Activated T-cell treated with anti-CD3 and anti-CD28 coated beads, Interleukin-2, amount 50 U/mL, for 1 hour (primary cell): ENCODE data around the gene TRIM23.
"Not testable (repeated sequence)": the region's sequence is repeated elsewhere in the genome, so short reads cannot be mapped to it uniquely, and the experiment has no call there.

Source experiments
- DNase-seq: peaks from one replicate; pipeline ENCODE4 v3.0.0-alpha.2; 2020

The TRIM23 gene

DNA sequence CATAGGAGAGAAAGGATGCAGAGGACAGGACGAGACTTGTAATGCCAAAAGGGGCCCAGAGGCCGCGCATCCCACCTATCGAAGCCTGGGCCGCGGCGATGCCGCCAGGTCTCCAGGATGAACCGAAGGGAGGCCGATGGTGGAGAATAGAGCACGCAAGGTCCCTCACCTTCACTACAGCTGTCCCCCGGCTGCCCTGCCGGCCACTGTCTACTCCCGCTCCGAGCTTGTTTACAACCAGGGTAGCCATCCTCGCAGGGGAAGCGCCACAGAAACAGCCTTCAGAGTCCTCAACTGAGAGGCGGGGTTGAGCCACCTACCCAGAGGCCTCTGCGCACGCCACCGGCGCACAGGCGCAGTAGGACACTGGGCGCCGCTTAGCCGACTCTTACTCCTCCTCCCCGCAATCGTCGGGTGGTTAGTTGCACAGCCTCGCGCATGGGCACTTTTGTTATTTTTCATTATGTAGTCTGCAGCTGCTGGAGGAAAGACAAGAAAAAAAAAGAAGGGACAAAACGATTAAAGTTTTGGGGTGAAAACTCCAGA, at the start of gene TRIM23:
TRIM23 (minus strand) TSS at position 309 of the 546 bp plus-strand sequence; CDS start at position 250, 59 bp downstream.
- peak; percentile 88 for DNase-seq

DNA sequence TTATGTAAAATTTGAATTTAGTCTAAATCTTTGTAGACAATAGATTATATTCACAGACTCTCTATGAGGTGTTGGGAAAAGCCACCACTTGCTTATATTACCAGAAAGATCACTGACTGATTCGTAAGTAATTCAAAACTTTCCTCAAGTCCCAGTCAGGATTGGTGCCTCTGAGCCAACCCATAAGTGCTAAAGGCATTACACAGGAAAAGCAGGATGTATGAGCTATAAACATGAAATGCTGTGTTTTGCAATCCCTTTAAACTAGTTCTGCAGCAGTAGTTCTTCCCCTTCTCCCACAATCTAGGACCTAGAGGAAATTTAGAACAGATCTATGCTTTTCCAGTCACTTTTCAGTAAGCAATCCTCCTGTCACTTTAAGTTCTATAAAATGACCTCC, 48.7 kb upstream of the TRIM23 start:
- DNase-seq: no peak

DNA sequence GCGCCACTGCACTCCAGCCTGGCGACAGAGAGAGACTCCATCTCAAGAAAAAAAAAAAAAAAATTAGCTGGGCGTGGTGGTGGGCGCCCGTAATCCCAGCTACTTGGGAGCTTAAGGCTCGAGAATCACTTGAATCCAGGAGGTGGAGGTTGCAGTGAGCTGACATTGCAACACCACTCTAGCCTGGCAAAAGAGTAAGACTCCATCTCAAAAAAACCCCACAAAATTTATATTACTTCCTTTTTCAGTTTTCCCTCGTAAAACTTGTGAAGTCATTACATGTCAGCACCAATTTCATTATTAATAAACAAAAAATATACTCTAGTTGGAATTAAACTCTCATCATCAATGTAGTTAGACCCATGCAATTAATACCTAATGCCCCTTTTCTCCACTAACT, 44.6 kb upstream of the TRIM23 start:
- DNase-seq: no peak

DNA sequence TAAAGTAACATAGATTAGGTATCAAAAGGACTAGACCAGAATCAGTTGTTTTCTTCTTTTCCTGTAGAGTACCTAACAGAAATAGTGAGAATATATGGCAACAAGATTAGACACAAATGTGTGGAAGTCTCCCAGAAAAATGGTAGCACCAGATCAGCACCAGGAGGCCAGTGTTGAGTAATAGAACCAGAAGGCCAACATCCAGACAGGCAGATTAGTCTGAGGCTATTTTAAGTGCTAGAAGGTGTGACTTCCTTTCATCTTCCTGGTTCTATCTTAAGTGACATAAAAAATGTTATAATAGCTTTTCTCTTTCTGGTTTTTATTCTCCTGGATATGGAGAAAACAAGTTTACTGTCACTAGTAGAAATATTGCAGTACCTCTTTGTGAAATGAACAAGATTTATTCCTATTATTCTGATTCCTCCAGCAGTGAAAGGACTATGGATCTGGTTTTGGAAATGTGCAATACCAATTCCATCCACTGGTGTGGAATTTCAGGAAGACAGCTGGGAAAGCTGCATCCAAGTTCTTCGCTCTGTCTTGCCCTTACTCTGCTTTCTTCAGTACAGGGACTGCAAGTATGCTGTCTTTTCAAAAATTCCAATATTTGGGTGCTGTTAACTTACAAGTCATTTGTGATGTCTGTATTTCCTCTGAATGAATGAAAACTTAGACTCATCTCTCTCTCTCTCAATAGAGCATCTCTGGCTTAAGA, 39.8 kb upstream of the TRIM23 start:
- no peak for DNase-seq

DNA sequence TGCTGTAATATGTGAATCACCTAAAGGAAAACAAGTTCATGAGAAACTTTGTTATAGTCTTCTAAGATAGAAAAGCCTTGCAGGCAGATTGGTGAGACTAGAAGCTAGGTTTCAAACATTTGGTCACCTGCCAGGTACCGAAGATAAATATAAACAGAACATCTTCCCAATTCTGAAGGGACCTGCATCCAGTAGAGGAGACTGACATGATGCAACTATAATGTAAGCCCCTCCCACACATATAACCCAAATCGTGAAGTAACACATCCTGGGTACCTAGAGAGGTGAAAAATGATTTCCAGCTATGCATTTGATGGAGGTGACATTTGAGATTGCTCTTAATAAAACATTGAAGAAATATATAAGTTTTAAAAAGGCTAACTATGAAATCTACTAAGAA, 30.6 kb upstream of the TRIM23 start:
- DNase-seq: no peak

DNA sequence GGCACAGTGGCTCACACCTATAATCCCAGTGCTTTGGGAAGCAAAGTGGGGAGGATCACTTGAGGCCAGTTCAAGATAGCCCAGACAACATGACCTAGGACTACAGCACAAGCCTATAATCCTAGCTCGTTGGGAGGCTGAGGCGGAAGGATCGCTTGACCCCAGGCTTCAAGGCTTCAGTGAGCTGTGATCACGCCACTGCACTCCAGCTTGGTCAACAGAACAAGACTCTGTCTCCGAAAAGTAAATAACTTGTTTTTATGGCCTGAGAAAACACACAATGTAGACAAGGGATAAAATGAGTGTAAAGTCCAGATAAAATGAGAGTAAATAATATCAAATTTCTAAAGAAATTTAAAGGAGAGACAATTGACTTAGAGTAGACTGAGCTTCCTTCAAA, 27.0 kb upstream of the TRIM23 start:
- DNase-seq: no peak

DNA sequence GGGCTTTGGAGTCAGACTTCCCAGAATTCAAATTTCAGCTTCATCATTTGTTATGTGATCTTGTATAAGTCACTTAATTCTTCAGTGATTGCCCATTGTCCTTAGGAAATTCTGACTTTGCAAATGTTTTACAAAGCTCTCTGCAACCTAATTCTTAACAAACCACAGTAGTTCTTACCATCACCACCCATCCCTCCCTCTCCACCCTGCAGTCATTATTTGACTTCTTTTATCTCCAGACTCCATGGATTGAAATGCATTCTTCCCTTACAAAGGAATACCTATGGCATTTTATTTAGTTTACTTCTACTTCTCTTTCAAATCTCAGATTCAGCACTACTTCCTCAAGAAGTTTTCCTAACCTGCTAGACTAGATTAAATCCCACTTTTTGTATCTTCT, 23.8 kb upstream of the TRIM23 start:
- no peak for DNase-seq

DNA sequence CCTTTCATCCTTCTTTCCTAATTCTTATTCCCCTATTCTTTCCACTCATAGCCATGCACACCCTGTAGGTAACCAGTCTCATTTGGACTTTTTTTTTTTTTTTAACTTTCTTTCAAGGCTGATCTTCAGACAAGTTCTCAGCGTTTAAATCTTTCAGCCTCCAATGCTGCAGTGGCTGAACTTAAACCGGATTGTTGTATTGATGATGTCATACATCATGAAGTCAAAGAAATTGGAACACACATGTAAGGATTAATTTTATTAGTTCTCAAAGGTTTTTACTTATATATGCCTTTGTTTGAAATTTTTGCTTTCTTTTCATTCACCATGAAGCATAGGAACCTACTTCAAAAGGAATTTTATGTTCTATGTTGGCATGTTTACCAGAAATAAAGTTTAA, 22.8 kb upstream of the TRIM23 start:
- DNase-seq: no peak

DNA sequence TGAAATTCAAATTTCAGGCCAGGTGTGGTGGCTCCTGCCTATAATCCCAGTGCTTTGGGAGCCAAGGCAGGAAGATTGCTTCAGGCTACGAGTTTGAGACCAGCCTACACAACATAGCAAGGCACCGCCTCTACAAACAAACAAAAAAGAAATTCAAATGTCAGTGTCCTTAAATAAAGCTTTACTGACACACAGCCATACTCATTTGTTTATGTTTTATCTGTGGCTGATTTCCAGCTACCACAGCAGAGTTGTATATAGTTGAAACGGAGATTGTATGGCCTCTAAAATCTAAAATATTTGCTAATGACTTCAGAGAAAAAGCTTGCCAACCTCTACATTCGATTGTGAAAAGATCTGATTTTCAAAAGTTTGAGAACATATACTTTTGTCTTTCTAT, 16.1 kb upstream of the TRIM23 start:
- DNase-seq: no peak

DNA sequence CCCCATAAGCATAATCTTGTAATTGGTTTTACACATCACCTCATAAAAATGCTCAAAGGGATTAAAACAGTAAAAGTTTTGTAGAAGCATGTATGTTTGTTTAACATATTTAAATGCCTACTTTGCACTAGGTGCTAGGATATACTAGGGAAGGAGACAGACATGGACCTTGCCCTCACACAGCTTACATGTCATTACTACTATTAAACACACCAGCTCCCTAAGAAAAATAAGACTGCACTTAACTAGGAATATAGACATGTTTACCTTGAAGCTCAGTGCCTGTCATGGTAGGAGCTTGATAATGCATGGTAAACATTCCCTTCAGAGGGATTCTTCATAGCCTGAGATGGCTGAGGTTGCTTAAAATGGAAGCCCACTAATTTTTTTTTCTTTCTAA, 6.8 kb upstream of the TRIM23 start:
- DNase-seq: no peak

DNA sequence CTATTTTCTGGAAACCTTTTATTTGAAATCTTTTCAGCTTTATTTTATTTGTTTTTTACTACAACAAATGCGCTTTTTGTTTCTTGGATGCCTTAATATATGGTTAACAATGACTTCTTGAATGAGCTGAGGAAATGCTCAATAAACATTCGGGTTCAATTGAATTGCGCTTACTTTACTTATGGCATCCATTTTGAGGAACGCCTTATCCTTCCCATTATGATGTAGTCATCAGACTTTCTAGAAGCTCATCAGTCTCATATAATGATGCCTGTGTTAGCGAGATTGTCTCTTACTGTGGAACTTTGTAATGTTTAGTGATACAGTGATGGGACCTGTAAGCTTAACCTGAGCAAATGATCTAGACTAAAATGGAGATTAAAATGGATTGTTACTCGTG, 1.6 kb upstream of the TRIM23 start:
- no peak for DNase-seq

DNA sequence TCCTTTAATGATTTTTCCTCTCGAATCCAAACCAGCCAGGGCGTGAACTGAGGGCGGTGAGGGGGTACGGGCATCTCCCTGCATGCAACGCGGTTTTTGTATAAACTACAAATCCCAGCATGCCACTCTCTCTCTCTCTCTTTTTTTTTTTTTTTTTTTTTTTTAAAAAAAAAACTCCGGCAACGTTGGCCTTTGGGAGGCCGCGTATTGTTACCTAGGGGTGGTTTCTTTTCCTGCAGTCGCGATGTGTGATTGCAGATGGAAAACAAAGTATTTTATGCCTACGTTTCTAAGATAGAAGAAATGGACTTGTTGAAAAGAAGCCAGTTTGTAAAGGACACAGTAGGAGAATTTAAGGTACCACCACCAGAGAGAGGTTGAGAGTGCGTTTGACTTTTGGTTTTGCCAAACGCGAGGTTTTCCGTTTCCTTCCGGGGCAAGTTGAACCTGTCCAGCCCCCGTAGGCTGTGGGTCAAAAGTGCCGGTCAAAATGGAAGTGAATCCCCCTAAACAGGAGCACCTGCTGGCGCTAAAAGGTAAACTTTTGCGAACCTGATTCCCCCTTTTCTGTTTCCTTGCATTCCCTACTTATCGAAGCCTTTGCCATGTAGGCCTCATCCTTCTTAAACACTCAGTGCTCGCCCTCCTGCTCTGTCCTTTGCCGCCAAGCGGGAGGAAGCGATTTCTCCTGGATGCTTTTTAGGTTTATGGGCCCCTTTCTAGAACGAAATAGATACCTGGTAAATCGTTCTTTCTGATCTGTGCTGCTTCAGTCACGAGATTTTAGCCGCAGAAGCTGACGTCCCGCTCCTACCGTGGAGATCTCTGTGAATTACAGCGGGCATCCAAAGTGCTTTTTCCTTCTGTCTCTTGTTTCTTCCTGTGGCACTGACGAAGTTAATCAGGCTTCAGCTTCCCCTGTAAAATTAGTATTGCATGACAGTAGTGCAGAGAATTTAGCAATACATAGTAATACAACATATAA, 730 bp upstream of the TRIM23 start, which contains the start of the genes SHLD3 and TRAPPC13:
SHLD3 (plus strand) TSS at position 457 of the 985 bp plus-strand sequence. CDS start 4,561 bp downstream, outside the sequence.
TRAPPC13 (plus strand) TSS at position 457 of the 985 bp plus-strand sequence; CDS start at position 491, 34 bp downstream.
- DNase-seq: peak; percentile 76

DNA sequence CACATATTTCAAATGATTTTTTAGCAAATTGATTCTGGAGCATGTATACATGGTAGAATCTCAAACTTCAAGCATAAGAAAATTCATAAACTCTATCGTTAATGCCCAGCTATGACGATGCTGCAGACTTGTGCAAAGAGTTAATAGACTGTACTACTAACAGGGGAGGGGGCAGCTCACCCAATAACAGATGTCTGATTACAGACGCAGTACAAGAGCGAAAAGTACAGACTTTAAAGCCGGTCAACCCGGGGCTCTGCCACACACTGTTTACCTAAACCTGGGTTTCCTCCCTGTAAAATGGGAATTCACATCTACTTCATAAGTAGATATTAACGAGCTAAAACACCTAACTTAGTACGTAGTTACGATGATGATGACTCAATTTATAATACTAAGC, 651 bp downstream of the TRIM23 start:
- no peak for DNase-seq

DNA sequence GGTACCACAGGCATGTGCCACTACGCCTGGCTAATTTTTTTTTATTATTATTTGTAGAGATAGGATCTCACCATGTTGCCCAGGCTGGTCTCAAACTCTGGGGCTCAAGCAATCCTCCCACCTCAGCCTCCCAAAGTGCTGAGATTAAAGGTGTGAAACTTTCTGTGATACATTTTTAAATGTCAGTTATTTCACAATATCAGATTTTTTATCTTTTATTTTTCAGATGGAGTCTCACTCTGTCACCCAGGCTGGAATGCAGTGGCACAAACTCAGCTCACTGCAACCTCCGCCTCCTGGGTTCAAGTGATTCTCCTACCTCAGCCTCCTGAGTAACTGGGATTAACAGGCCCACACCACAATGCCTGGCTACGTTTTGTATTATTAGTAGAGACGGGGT, 2.2 kb downstream of the TRIM23 start:
- DNase-seq: not testable (repeated sequence)

DNA sequence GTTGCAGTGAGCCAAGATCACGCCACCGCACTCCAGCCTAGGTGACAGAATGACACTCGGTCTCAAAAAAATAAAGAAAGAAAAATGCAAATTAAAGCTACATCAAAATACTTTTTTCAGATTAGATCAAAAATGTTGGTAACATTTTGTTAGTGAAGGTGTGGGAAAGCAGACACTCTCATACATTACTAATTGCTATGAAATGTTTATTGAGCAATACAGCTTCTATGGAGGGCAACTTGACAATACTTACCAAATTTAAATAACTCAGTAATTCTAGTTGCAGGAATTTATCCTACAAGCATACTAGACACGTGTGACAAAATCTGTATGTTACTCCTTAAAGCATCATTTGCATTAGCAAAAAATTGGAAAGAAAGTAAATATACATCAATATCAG, 4.1 kb downstream of the TRIM23 start:
- DNase-seq: no peak

DNA sequence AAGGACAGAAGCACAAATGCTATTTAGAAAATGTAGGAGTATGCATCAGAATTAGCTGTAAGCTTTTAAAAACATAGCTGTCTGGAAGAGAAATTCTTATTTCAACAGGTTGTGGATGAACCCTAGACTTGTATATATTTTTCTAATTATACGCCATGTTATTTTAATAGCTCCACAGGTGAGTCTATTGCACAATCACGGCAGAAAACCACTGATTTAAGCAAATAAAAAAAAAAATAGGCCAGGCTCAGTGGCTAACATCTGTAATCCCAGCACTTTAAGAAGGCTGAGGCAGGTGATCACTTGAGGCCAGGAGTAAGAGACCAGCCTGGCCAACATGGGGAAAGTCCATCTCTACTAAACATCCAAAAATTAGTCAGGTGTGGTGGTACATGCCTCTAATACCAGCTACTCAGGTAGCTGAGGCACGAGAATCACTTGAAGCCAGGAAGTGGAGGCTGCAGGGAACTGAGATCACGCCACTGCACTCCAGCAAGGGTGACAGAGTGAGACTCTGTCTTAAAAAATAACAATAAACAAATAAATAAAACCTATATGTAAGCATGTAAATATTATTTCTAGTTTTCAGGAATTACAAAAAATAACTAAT, 11.7 kb downstream of the TRIM23 start:
- no peak for DNase-seq

DNA sequence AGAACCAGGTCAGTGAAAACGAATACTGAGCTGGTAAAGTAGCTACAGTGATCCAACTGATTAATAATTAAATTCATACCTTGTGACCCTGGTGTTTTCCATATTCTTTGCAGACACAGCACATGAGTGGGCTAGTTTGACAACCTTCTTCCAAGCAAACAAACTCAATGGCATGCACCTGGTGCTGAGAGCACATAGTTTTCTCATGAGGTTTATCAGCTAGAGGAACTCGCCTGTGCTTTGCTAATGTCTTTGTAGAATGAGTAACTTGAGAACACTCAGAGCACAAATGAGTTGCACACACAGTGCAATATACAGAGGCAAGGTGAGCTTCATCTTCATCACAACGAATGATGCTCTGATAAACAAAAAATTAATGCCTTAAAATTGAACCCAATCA, 12.6 kb downstream of the TRIM23 start:
- no peak for DNase-seq

DNA sequence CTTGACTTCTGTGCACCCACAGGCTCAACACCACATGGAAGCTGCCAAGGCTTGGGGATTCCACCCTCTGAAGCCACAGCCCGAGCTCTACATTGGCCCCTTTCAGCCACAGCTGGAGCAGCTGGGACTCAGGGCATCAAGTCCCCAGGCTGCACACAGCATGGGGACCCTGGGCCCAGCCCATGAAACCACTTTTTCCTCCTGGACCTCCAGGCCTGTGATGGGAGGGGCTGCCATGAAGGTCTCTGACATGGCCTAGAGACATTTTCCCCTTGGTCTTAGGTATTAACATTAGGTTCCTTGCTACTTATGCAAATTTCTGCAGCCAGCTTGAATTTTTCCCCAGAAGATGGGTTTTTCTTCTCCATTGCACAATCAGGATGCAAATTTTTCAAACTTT, 22.4 kb downstream of the TRIM23 start:
- not testable (repeated sequence) for DNase-seq

DNA sequence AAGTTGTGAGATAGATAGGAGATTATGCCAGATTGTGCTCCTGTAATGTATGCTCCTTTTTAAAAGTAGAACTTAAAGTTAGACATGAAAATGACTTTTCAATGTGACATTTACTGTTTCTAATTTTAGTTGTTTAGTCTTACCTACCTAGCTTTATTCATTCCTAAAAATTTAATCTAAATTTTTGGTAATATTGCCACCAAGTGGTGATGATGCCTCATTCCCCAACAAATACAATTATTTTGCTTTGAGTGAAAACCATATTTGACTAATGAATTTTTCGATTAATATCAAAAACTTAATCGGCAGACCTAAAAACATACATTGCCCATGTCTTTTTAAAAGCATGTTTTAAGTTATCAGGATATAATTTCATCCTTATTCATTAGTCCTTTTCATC, 35.4 kb downstream of the TRIM23 start:
- no peak for DNase-seq

DNA sequence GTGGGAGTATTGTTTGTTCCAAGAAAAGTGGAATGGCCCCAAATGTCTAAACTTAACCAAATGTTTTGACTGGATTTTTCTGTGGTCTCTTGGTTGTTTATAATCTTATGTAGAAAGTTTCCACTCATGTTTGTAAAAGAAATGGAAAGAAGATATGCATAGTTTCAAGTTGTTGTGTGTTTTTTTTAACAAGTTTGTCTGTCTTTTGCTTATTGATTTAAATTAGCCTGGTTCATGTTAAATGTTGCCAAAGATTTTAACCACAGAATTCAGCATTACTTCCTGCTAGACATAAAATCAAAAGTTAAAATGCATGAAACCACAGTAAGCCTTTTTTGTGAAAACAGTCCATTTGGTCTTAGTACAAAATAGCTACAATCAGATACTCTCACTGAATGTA, 47.0 kb downstream of the TRIM23 start:
- no peak for DNase-seq

DNA sequence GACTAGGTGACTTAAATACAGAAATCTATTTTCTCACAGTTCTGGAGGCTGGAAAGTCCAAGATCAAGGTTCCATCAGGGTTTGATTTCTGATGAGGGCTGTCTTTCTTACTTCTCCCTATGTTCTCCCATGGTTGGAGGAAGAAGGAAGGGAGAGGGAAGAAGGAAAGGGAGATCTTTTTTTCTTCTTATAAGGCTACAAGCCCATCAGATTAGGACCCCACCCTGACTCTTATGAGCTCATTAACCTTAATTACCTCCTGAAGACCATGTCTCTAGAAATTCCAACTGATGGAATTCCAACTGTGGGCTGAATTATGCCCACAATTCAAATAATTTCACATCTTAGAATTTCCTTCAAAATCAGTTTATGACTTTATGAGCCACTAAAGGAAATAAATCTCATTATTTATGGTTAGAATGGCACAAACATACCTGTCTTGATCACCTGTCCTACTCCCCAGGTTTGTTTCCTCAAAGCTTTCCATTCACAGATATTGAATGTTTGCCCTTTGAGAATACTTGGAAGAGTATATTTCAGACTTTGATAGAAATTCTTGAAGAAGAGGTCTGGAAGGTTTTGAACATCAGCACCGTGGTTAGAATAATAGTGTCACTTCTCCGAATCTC, 53.4 kb downstream of the TRIM23 start:
- no peak for DNase-seq

DNA sequence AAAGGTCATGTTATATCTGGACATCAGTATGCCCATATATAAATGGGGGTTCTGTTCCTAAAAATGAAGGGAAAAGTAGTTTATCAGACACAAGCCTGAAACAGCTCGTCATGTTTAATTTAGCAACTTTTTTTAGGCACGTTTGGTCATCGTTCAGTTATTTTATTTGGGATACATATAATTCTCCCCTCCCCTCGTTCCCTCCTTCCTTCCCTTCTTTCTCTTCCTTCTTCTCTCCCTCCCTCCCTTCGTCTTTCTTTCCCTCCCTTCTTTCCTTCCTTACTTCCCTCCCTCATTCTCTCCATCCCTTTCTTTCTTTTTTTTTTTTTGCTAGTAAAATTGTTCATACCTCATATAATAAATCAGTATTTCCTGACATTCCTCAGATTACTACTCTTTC, 57.6 kb downstream of the TRIM23 start:
- no peak for DNase-seq

DNA sequence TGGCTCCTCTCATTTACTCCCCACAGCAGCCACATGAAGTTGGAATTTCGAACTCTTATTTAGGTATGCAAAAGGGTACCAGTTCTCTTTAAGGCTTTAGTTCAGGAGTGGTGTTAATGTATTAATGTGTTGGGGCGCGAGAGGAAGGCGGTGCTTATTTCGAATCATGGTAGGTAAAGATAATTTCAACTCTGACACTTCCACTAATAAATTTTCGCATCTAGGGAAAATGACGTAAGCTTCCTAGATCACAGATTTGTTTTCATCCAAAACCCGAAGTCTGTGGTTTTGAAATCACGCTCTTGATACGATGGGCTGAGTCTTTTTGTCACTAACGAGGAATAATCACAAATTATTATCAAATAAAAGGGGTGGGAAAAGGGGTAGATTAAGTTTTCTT, 60.4 kb downstream of the TRIM23 start:
- DNase-seq: no peak
